PFSK-1 (cell line): ENCODE data around the gene NOL4L.

Experiments
- POLR2AphosphoS5 ChIP-seq: IDR thresholded peaks from 2 replicates; pipeline ENCODE4 v1.6.1; 2012; ENCODE audit warnings: low read depth, mild to moderate bottlenecking, control low read depth, low read length, moderate library complexity
- REST ChIP-seq, 2 experiments: IDR thresholded peaks; 2 replicates each; pipeline versions ENCODE4 v1.6.1 to v1.8.0; 2011 to 2012; ENCODE audit warnings: low read depth in 2 of 2, low read length in 2 of 2, control low read depth in 1 of 2, inconsistent platforms in 1 of 2, mild to moderate bottlenecking in 1 of 2, moderate library complexity in 1 of 2; ENCODE audit not compliant: insufficient read depth in 1 of 2
- SIN3A ChIP-seq: IDR thresholded peaks from 2 replicates; pipeline ENCODE4 v1.6.1; 2012; ENCODE audit warnings: mild to moderate bottlenecking, low read length, moderate library complexity, borderline replicate concordance; ENCODE audit not compliant: insufficient read depth
- TAF1 ChIP-seq: IDR thresholded peaks from 2 replicates; pipeline ENCODE4 v1.6.1; 2012; ENCODE audit warnings: low read length, control low read depth, borderline replicate concordance; ENCODE audit not compliant: insufficient read depth

- TF ChIP-seq POLR2AphosphoS5 = no peak
- TF ChIP-seq TAF1 = no peak
- TF ChIP-seq REST (IDR thresholded peaks at IDR 0.05; ENCODE audit: insufficient read depth in 1 of 2, low read depth in 2 of 2, low read length in 2 of 2) = no peak
- no peak for TF ChIP-seq SIN3A
Measured at GRCh38 chr20:32516583-32517517, 68.3 kb downstream of the NOL4L start.
